Measurements from ENCODE around the gene ANKRA2. TPM values are rescaled to one million over a fixed set of nuclear protein-coding genes. Genes with fewer than 3 reads are reported as not detected.

ANKRA2 gene
- total RNA-seq, 4 donors from 2014 or later, result 17.6 to 50.9 (median 22.2) TPM

DNA sequence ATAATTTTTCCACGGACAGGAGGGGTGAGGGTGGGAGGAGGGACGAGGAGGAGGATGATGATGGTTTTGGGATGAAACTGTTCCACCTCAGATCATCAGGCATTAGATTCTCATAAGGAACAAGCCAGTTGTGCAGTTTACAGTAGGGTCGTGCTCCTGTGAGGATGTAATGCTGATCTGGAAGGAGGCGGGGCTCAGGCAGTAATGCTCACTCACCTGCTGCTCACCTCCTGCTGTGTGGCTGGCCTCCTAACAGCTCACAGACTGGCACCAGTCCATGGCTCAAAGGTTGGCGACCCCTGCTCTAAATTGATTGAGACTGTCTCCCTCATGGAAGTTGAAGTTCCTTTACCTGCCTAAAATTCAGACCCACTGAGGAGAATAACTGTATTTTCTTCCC lies 33.2 kb downstream of the ANKRA2 start:
- H3K9me3 ChIP-seq, result no peaks in the 10 kb centered on the region
- in situ Hi-C loops (cut with MboI; ENCODE audit: low pct_ligation_motif_present in 1 of 4, low pct_unique_long_range_greater_than_20kb in 1 of 4, low sequenced_read_pairs in 3 of 4) (no loop called here), intact Hi-C loops (cut with DNase I; ENCODE audit: low total_unique reads) (no loop called here)
- 74 to 80% methylated on average over 1 to 5 of the region's 5 CpGs for WGBS, 2 donors (ENCODE audit: low coverage in 1 of 2)
- no peaks in the 10 kb centered on the region for H3K36me3 ChIP-seq
- H3K4me1 ChIP-seq, result no peaks in the 10 kb centered on the region
- TF ChIP-seq POLR2A (IDR thresholded peaks at IDR 0.05) (no peak), POLR2AphosphoS5 (IDR thresholded peaks at IDR 0.05) (no peak), EP300 (IDR thresholded peaks at IDR 0.05; ENCODE audit: low read depth) (no peak)
- TF ChIP-seq, protein P1, sequence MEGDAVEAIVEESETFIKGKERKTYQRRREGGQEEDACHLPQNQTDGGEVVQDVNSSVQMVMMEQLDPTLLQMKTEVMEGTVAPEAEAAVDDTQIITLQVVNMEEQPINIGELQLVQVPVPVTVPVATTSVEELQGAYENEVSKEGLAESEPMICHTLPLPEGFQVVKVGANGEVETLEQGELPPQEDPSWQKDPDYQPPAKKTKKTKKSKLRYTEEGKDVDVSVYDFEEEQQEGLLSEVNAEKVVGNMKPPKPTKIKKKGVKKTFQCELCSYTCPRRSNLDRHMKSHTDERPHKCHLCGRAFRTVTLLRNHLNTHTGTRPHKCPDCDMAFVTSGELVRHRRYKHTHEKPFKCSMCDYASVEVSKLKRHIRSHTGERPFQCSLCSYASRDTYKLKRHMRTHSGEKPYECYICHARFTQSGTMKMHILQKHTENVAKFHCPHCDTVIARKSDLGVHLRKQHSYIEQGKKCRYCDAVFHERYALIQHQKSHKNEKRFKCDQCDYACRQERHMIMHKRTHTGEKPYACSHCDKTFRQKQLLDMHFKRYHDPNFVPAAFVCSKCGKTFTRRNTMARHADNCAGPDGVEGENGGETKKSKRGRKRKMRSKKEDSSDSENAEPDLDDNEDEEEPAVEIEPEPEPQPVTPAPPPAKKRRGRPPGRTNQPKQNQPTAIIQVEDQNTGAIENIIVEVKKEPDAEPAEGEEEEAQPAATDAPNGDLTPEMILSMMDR (IDR thresholded peaks at IDR 0.05), result no peak
- H3K4me3 ChIP-seq, result no peak overlapping the region
- no peak for DNase-seq
- no peak overlapping the region for H3K27ac ChIP-seq
- peaks cover 13% of the 10 kb centered on the region for H3K27me3 ChIP-seq

GRCh38 chr5:73531356-73531755 lies 34.1 kb downstream of the ANKRA2 start:
- 83% methylated on average over 1 of the region's 1 CpG for WGBS, 2 donors (ENCODE audit: low coverage in 1 of 2)
- DNase-seq, result no peak
- TF ChIP-seq POLR2A (IDR thresholded peaks at IDR 0.05), result no peak
- TF ChIP-seq POLR2AphosphoS5 (IDR thresholded peaks at IDR 0.05), result no peak
- TF ChIP-seq, protein P1 (IDR thresholded peaks at IDR 0.05), result no peak
- no peak for TF ChIP-seq EP300 (IDR thresholded peaks at IDR 0.05; ENCODE audit: low read depth)
- Histone ChIP-seq H3K27me3 (peaks cover 13% of the 10 kb centered on the region), H3K36me3 (no peaks in the 10 kb centered on the region), H3K27ac (no peak overlapping the region), H3K4me1 (no peaks in the 10 kb centered on the region), H3K4me3 (no peak overlapping the region), H3K9me3 (no peaks in the 10 kb centered on the region)
- in situ Hi-C loops (cut with MboI; ENCODE audit: low pct_ligation_motif_present in 1 of 4, low pct_unique_long_range_greater_than_20kb in 1 of 4, low sequenced_read_pairs in 3 of 4), result no loop called here
- intact Hi-C loops (cut with DNase I; ENCODE audit: low total_unique reads), result no loop called here

DNA sequence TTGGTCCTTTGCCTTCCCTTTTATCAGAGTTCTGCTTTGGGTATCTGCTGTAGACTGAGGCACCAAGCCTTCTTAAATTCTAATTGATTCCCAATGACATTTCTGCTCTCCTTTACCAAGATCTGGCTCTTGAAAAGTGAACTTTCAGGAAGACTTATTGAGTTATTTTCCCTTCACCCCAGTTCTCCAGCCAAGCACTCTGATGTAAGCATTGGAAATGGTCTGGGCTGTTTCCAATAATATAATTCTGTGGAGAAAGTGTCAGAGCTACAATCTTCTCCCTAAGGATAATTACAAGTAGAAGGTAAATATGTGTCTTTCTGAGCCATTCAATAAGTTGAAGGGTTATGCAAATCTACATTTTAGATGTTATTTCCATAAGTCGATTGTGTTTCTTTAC lies 36.4 kb downstream of the ANKRA2 start:
- H3K4me3 ChIP-seq, result no peak overlapping the region
- no peak for TF ChIP-seq POLR2AphosphoS5 (IDR thresholded peaks at IDR 0.05)
- no peak for TF ChIP-seq EP300 (IDR thresholded peaks at IDR 0.05; ENCODE audit: low read depth)
- TF ChIP-seq, protein P1 (IDR thresholded peaks at IDR 0.05), result no peak
- TF ChIP-seq POLR2A (IDR thresholded peaks at IDR 0.05), result no peak
- H3K27me3 ChIP-seq, result peaks cover 11% of the 10 kb centered on the region
- H3K9me3 ChIP-seq, result no peaks in the 10 kb centered on the region
- WGBS, 2 donors (ENCODE audit: low coverage in 1 of 2), result 79 to 100% methylated on average over 1 of the region's 1 CpG
- no peak overlapping the region for H3K27ac ChIP-seq
- intact Hi-C loops (cut with DNase I; ENCODE audit: low total_unique reads), result no loop called here
- no peaks in the 10 kb centered on the region for H3K4me1 ChIP-seq
- H3K36me3 ChIP-seq, result no peaks in the 10 kb centered on the region
- in situ Hi-C loops (cut with MboI; ENCODE audit: low pct_ligation_motif_present in 1 of 4, low pct_unique_long_range_greater_than_20kb in 1 of 4, low sequenced_read_pairs in 3 of 4), result no loop called here
- DNase-seq, result no peak

GRCh38 chr5:73528248-73528647 lies 37.2 kb downstream of the ANKRA2 start:
- H3K4me1 ChIP-seq, result no peaks in the 10 kb centered on the region
- no peak overlapping the region for H3K27ac ChIP-seq
- DNase-seq, result no peak
- no peaks in the 10 kb centered on the region for H3K9me3 ChIP-seq
- no peak overlapping the region for H3K4me3 ChIP-seq
- TF ChIP-seq POLR2AphosphoS5 (IDR thresholded peaks at IDR 0.05) (no peak), POLR2A (IDR thresholded peaks at IDR 0.05) (no peak), EP300 (IDR thresholded peaks at IDR 0.05; ENCODE audit: low read depth) (no peak)
- TF ChIP-seq, protein P1 (IDR thresholded peaks at IDR 0.05), result no peak
- WGBS, 2 donors (ENCODE audit: low coverage in 1 of 2), result 71 to 75% methylated on average over 2 to 3 of the region's 3 CpGs
- in situ Hi-C loops (cut with MboI; ENCODE audit: low pct_ligation_motif_present in 1 of 4, low pct_unique_long_range_greater_than_20kb in 1 of 4, low sequenced_read_pairs in 3 of 4) (no loop called here), intact Hi-C loops (cut with DNase I; ENCODE audit: low total_unique reads) (no loop called here)
- H3K27me3 ChIP-seq, result peaks cover 7% of the 10 kb centered on the region
- no peaks in the 10 kb centered on the region for H3K36me3 ChIP-seq
